A549 (cell line): Measurements from ENCODE around the gene TMPRSS6. TPM values are rescaled to one million over a fixed set of nuclear protein-coding genes. Genes with fewer than 3 reads are reported as not detected.

Experiments used
- ATAC-seq, 2 experiments: fragments of 200-7000 bp in 1 of 2; fragments of >200 bp in 1 of 2; cut with Nextera tagmentation in 1 of 2; cut with Tn5 transposase in 1 of 2; 3 replicates each; pipeline versions ENCODE4 v1.8.0 to v1.9.1; 2018 to 2020; ENCODE audit warnings: mild to moderate bottlenecking in 1 of 2, moderate library complexity in 1 of 2
- CTCF ChIA-PET: fragments of 300-600 bp; sonication (Branson Sonifier 250); formaldehyde crosslinking; extraction: SDS; loops from one replicate; lab custom pipeline; 2021; ENCODE audit warnings: antibody characterized with exemption, inconsistent platforms; lab: Yijun Ruan, JAX
- POLR2A ChIA-PET: fragments of 350-600 bp; formaldehyde crosslinking; extraction: SDS; loops from one replicate; lab custom pipeline; 2021; ENCODE audit warnings: antibody characterized with exemption, inconsistent platforms; lab: Yijun Ruan, JAX
- DNase-seq, 2 experiments: peaks; one replicate each; pipeline versions ENCODE4 v3.0.0 to v3.0.0-alpha.2; 2011 to 2016; ENCODE audit warnings: low read depth in 1 of 2, low spot score in 1 of 2
- FAIRE-seq: peaks from 2 replicates; lab custom pipeline; 2011; peaks lifted over from hg19 to GRCh38; lab: Jason Lieb, UNC
- H3K27ac ChIP-seq, 2 experiments: fragments of >200 bp; sonication (Bioruptor Twin); formaldehyde crosslinking; 3 replicates each; pipeline ENCODE4 v1.5.1; 2016 to 2017
- H3K4me1 ChIP-seq: fragments of >200 bp; sonication (Bioruptor Twin); formaldehyde crosslinking; 3 replicates; pipeline ENCODE4 v1.6.1; 2016
- H3K4me2 ChIP-seq: fragments of >200 bp; sonication (Bioruptor Twin); formaldehyde crosslinking; 3 replicates; pipeline ENCODE4 v1.6.1; 2016
- H3K4me3 ChIP-seq: fragments of >200 bp; sonication (Bioruptor Twin); formaldehyde crosslinking; 3 replicates; pipeline ENCODE4 v1.5.1; 2016
- H3K9me3 ChIP-seq: fragments of >200 bp; sonication (Bioruptor Twin); formaldehyde crosslinking; 3 replicates; pipeline ENCODE4 v1.6.1; 2016
- CBX8 ChIP-seq: fragments of 200-600 bp; sonication (generic); IDR thresholded peaks from 2 replicates; pipeline ENCODE4 v1.6.1; 2016
- EHF ChIP-seq: fragments of 250-450 bp; sonication (Bioruptor Pico); IDR thresholded peaks from 2 replicates; pipeline ENCODE4 v1.5.0; 2020; ENCODE audit warnings: mild to moderate bottlenecking
- HEYL ChIP-seq: fragments of 250-450 bp; sonication (Bioruptor Pico); IDR thresholded peaks from 2 replicates; pipeline ENCODE4 v1.8.0; 2021; ENCODE audit warnings: mild to moderate bottlenecking, moderate library complexity
- JUN ChIP-seq, 2 experiments: fragments of >200 bp; sonication (Bioruptor Twin); formaldehyde crosslinking; IDR thresholded peaks; 2 replicates in 1 of 2; 3 replicates in 1 of 2; pipeline ENCODE4 v1.6.1; 2016 to 2017
- KDM1A ChIP-seq: fragments of 200-600 bp; sonication (generic); IDR thresholded peaks from 2 replicates; pipeline ENCODE4 v1.6.1; 2016; ENCODE audit warnings: low read depth, mild to moderate bottlenecking
- MYC ChIP-seq: IDR thresholded peaks from 2 replicates; pipeline ENCODE4 v1.6.1; 2012; ENCODE audit warnings: mild to moderate bottlenecking, inconsistent platforms, low read length, improper control_type of control experiment, borderline replicate concordance
- NFE2L2 ChIP-seq: fragments of 150-350 bp; conservative IDR thresholded peaks from 2 replicates; pipeline ENCODE4 v1.6.1; 2014; ENCODE audit warnings: low read length
- SMC3 ChIP-seq: fragments of >200 bp; sonication (Bioruptor Twin); formaldehyde crosslinking; IDR thresholded peaks from 3 replicates; pipeline ENCODE4 v1.6.1; 2018; ENCODE audit warnings: inconsistent platforms
- SREBF2 ChIP-seq: fragments of 450-650 bp; IDR thresholded peaks from 2 replicates; pipeline ENCODE4 v1.6.1; 2014; ENCODE audit warnings: mild to moderate bottlenecking, moderate library complexity
- TFCP2L1 ChIP-seq: fragments of 250-450 bp; sonication (Bioruptor Pico); IDR thresholded peaks from 2 replicates; pipeline ENCODE4 v1.5.0; 2021; ENCODE audit warnings: mild to moderate bottlenecking
- WGBS: methylation state at CpG from one replicate; pipeline ENCODE4 v1.1.6; 2017; ENCODE audit errors: missing lambda C conversion rate; 5-methylcytosine and 5-hydroxymethylcytosine counted together
- polyA plus RNA-seq, 4 experiments: library from polyadenylated mRNA; depleted of rRNA in 3 of 4; stranded (reverse); fragments of >200 nt; fragmentation: RNase III in 1 of 4; extraction: RNeasy Plus Mini Kit Qiagen cat#74134 plus additional on column Dnase treatment in 1 of 4; gene quantifications; 2 replicates in 3 of 4; 3 replicates in 1 of 4; pipeline ENCODE4 v1.2.3, GENCODE V29; 2011 to 2017
- TF ChIP-seq, protein P1 (sequence below): IDR thresholded peaks from 2 replicates; pipeline ENCODE4 v1.6.1; 2012; ENCODE audit warnings: low read depth, borderline replicate concordance
- TF ChIP-seq, protein P2 (sequence below): IDR thresholded peaks from 2 replicates; pipeline ENCODE4 v1.6.1; 2012
- TF ChIP-seq, protein P3 (sequence below): fragments of >200 bp; sonication (Bioruptor Twin); formaldehyde crosslinking; IDR thresholded peaks from 3 replicates; pipeline ENCODE4 v1.6.1; 2016
- TF ChIP-seq, protein P4 (sequence below): fragments of >200 bp; sonication (Bioruptor Twin); formaldehyde crosslinking; IDR thresholded peaks from 3 replicates; pipeline ENCODE4 v1.5.1; 2016
- TF ChIP-seq, protein P5 (sequence below): fragments of >200 bp; sonication (Bioruptor Twin); formaldehyde crosslinking; IDR thresholded peaks from 2 replicates; pipeline ENCODE4 v1.6.1; 2016
- TF ChIP-seq, protein P6 (sequence below): fragments of 200-600 bp; sonication (generic); IDR thresholded peaks from 2 replicates; pipeline ENCODE4 v1.6.1; 2016; ENCODE audit warnings: antibody characterized with exemption, mild to moderate bottlenecking, moderate library complexity
- TF ChIP-seq, protein P7 (sequence below): fragments of 250-450 bp; sonication (Bioruptor Pico); IDR thresholded peaks from 2 replicates; pipeline ENCODE4 v1.5.0; 2020; ENCODE audit warnings: low read depth, mild to moderate bottlenecking, moderate library complexity

TMPRSS6 gene
- polyA plus RNA-seq, 2 of the 4 experiments (the other 2 are of a cell fraction) = not detected

DNA sequence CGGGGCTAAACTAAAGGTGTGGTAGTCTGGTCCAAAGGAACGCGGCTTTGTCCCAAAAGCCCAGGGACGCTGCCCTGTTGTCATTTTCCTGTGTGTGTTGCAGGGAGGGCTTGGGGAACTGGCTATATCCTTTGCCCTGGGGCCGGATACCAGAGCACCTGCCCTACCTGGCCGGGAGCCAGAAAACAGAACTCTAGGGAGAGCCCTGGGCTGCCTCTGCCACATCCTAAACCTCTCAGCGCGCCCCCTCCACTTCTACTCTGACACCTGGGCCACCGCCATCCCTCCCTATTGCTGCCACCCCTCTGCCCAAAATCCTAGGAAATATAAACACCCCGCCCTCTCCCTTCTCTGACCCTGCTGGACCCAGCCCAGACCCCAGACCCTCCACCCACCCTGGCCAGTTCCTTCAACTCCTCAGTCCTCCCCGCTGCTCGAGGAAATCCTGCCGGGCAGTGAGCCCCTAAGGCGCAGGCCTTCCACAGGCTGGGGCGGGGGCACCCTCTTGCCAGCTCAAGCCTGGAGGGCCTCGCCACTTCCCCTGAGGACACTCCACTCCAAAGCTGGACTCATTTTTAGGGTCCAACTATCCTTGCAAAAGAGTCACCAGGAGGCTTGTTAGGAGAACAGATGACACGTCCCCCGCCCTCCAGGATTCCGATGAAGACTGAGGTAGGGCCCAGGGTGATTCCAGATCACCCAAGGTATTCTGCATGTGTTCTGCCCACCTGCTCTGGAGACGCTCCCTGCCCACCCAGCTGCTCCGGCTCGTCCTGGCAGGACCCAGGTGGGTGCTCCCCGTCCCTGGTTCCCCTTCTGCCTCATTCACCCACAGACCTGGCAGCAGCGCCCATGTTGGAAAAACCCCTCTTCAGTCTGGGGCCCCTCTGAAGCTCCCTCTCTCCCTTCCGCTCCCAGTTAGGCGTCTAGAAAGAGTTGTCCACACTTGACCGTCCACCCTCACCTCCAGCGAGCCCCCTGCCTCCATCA lies 45.8 kb downstream of the TMPRSS6 start:
- Histone ChIP-seq H3K27ac (no peak overlapping the region), H3K4me2 (no peak overlapping the region), H3K4me1 (no peaks in the 10 kb centered on the region), H3K4me3 (no peak overlapping the region), H3K9me3 (no peaks in the 10 kb centered on the region)
- no peak for DNase-seq
- no peak for TF ChIP-seq EHF (CRISPR knock-in tag)
- TF ChIP-seq NFE2L2 = no peak
- no peak for TF ChIP-seq TFCP2L1 (CRISPR knock-in tag)
- TF ChIP-seq, protein P1, sequence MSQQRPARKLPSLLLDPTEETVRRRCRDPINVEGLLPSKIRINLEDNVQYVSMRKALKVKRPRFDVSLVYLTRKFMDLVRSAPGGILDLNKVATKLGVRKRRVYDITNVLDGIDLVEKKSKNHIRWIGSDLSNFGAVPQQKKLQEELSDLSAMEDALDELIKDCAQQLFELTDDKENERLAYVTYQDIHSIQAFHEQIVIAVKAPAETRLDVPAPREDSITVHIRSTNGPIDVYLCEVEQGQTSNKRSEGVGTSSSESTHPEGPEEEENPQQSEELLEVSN = no peak
- TF ChIP-seq SREBF2 = no peak
- TF ChIP-seq, protein P2, sequence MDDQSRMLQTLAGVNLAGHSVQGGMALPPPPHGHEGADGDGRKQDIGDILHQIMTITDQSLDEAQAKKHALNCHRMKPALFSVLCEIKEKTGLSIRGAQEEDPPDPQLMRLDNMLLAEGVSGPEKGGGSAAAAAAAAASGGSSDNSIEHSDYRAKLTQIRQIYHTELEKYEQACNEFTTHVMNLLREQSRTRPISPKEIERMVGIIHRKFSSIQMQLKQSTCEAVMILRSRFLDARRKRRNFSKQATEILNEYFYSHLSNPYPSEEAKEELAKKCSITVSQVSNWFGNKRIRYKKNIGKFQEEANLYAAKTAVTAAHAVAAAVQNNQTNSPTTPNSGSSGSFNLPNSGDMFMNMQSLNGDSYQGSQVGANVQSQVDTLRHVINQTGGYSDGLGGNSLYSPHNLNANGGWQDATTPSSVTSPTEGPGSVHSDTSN = no peak
- TF ChIP-seq, protein P3, sequence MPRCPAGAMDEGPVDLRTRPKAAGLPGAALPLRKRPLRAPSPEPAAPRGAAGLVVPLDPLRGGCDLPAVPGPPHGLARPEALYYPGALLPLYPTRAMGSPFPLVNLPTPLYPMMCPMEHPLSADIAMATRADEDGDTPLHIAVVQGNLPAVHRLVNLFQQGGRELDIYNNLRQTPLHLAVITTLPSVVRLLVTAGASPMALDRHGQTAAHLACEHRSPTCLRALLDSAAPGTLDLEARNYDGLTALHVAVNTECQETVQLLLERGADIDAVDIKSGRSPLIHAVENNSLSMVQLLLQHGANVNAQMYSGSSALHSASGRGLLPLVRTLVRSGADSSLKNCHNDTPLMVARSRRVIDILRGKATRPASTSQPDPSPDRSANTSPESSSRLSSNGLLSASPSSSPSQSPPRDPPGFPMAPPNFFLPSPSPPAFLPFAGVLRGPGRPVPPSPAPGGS = no peak
- TF ChIP-seq KDM1A = no peak
- TF ChIP-seq CBX8 = no peak
- TF ChIP-seq, protein P4, sequence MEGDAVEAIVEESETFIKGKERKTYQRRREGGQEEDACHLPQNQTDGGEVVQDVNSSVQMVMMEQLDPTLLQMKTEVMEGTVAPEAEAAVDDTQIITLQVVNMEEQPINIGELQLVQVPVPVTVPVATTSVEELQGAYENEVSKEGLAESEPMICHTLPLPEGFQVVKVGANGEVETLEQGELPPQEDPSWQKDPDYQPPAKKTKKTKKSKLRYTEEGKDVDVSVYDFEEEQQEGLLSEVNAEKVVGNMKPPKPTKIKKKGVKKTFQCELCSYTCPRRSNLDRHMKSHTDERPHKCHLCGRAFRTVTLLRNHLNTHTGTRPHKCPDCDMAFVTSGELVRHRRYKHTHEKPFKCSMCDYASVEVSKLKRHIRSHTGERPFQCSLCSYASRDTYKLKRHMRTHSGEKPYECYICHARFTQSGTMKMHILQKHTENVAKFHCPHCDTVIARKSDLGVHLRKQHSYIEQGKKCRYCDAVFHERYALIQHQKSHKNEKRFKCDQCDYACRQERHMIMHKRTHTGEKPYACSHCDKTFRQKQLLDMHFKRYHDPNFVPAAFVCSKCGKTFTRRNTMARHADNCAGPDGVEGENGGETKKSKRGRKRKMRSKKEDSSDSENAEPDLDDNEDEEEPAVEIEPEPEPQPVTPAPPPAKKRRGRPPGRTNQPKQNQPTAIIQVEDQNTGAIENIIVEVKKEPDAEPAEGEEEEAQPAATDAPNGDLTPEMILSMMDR = no peak
- TF ChIP-seq, protein P5, sequence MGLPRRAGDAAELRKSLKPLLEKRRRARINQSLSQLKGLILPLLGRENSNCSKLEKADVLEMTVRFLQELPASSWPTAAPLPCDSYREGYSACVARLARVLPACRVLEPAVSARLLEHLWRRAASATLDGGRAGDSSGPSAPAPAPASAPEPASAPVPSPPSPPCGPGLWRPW = no peak
- no peak for TF ChIP-seq JUN (IDR thresholded peaks at IDR 0.05)
- TF ChIP-seq, protein P6, sequence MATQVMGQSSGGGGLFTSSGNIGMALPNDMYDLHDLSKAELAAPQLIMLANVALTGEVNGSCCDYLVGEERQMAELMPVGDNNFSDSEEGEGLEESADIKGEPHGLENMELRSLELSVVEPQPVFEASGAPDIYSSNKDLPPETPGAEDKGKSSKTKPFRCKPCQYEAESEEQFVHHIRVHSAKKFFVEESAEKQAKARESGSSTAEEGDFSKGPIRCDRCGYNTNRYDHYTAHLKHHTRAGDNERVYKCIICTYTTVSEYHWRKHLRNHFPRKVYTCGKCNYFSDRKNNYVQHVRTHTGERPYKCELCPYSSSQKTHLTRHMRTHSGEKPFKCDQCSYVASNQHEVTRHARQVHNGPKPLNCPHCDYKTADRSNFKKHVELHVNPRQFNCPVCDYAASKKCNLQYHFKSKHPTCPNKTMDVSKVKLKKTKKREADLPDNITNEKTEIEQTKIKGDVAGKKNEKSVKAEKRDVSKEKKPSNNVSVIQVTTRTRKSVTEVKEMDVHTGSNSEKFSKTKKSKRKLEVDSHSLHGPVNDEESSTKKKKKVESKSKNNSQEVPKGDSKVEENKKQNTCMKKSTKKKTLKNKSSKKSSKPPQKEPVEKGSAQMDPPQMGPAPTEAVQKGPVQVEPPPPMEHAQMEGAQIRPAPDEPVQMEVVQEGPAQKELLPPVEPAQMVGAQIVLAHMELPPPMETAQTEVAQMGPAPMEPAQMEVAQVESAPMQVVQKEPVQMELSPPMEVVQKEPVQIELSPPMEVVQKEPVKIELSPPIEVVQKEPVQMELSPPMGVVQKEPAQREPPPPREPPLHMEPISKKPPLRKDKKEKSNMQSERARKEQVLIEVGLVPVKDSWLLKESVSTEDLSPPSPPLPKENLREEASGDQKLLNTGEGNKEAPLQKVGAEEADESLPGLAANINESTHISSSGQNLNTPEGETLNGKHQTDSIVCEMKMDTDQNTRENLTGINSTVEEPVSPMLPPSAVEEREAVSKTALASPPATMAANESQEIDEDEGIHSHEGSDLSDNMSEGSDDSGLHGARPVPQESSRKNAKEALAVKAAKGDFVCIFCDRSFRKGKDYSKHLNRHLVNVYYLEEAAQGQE = no peak
- TF ChIP-seq SMC3 = no peak
- no peak for TF ChIP-seq MYC
- TF ChIP-seq HEYL (CRISPR knock-in tag) = no peak
- TF ChIP-seq, protein P7, sequence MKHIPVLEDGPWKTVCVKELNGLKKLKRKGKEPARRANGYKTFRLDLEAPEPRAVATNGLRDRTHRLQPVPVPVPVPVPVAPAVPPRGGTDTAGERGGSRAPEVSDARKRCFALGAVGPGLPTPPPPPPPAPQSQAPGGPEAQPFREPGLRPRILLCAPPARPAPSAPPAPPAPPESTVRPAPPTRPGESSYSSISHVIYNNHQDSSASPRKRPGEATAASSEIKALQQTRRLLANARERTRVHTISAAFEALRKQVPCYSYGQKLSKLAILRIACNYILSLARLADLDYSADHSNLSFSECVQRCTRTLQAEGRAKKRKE (CRISPR knock-in tag) = no peak
- 93% methylated on average over 16 of the region's 28 CpGs for WGBS
- ChIA-PET CTCF (interaction anchor here (0.8 to 1.1 kb wide), 2 partner anchors 15 to 20 kb away, joined by 3 to 4 read pairs; no protein-coding TSS in a partner anchor), POLR2A (no interaction called here)
- ATAC-seq = no peak
- no peak for FAIRE-seq
